OCI-LY1 (cell line): ENCODE results near the gene CCDC192.

ENCODE experiments used
- CTCF ChIP-seq: fragments of 200-600 bp; sonication (generic), shearing (Covaris generic); IDR thresholded peaks from 2 replicates; pipeline ENCODE4 v1.5.1; 2017; ENCODE audit warnings: mild to moderate bottlenecking, antibody characterized with exemption, low read length, moderate library complexity, mixed read lengths
- EZH2 ChIP-seq: fragments of 200-600 bp; sonication (generic), shearing (Covaris generic); IDR thresholded peaks from 2 replicates; pipeline ENCODE4 v1.8.0; 2017; ENCODE audit warnings: borderline replicate concordance, mixed run types, mild to moderate bottlenecking, antibody characterized with exemption, low read length, moderate library complexity, mixed read lengths

GRCh38 chr5:127806776-127807175 lies 103.6 kb downstream of the CCDC192 start:
- no peak for TF ChIP-seq CTCF
- TF ChIP-seq EZH2, result no peak
